HG02798 (cell line): ENCODE measurements around the gene CABCOCO1.

Experiments
- ATAC-seq: cut with Tn5 transposase; IDR thresholded peaks from one replicate; pipeline ENCODE4 v1.9.1; 2021; ENCODE audit warnings: mild to moderate bottlenecking; ENCODE audit not compliant: unreplicated experiment, poor library complexity

CABCOCO1 gene

GRCh38 chr10:61752111-61753011, 89.6 kb downstream of the CABCOCO1 start:
- ATAC-seq: peak; percentile 47

DNA sequence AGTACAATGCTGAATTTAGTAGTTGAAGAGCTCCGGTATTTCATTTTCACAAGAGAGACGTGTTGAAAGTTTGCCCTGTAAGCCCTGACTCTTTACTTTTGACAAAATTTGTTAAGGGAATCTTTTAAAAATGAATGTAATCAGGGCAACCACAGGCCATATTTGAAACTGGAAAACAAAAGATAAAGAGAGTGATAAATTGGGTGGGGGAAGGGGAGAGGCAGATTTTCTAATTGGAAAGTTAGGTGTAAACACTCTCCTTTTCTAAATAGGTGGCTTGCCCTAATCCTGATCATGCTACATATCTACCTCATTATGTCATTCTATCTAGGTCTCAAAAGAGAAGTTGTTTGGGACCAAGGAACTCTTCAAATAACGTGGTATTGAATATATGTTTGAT, 90.7 kb downstream of the CABCOCO1 start:
- ATAC-seq: no peak

GRCh38 chr10:61754587-61755550, 92.1 kb downstream of the CABCOCO1 start:
- no peak for ATAC-seq

- ATAC-seq: no peak
Measured at GRCh38 chr10:61757001-61757400, 94.3 kb downstream of the CABCOCO1 start.

DNA sequence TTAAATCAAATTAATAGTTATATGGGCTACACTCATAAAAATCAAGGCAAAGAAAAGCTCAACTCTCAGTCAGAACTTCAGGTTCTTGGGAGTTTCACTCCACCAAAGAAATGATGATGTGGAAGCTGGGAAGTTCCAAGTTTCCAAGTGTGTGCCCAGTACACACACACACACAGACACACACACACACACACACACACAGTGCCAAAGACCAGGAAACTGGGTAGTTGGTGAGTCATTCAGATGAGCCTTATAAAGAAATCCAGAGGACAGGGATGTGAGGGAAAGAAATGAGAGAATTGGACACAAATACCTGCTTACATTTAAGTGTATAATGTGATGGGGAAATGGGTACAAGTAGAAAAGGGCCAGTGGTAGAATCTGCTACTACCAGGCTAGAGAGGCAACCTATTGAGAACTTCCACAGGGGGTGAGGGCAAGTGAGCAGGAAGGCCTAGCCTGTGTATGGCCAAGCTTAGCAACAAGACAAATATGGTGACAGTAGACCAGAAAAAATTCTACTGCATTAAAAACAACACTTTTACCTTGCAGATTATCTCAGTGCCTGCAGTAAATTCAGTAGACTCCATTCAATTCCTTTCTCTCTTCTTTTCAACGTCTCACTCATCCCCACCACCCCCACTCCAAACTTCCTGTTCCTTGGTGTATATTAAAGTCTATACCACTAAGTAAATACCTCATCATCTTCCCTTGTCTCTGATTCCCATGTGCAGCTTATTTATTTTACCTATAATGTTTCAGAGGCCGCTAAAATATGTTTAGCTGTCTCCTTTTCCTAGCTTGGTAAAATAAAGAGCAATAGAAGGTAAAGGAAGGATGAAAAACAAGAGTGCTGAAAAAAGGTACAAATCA, 95.0 kb downstream of the CABCOCO1 start:
- no peak for ATAC-seq

DNA sequence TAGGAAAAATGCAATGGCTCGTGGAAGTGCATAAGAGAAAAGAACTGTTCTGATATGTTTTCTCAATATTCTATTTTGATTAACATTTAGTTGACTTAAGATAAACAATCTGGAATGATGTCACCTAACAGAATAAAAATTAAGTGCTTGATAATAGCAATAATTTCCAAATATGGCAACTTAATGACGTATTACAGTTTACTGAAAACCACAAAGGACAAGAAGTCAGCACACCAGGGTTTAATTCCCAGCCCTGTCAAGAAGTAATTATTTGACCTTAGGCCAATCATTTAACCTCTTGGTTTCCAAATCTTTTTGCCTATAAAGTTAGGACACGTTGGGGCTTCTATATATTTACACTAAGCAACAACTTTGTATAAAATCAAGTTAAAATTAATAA, 95.7 kb downstream of the CABCOCO1 start:
- no peak for ATAC-seq

- no peak for ATAC-seq
Measured at GRCh38 chr10:61759751-61760150, 97.0 kb downstream of the CABCOCO1 start.

DNA sequence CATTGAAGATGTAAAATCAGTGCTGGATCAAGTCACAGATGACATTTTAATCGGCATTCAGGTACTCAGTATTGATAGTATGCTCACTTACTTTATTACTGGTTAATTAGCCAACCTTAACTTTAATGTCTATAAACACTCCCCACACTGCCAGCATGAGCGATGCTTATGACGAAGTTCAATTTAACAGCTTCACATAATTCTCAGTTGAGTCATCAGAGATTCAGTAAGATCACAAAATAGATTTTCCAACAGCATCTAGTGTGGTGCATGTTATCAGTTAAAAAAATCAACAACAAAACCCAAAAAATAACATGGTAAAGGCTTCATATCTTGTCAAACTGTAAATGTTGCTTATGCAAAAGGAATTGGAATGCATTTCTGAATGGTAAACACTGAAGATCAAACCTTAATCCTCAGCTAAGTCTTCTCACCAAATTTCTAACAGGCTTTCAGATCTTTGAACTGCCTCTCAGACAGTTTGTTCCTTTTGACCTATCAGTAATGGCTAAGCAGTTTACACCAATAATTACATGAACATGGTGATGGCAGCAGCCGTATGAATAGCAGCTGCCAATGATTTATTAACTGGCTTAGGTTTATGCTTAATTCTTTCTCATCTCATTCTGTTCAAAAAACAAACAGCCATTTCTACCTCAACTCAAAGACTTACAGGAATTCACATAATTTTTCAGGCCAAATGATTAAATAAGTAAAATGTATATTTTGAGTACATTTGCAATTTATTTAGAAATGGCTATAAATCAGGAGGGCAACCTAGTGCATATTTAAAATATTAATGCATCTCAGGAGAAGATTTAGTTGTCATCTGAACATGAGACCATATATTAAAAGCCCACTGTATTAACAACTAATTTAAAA, 98.5 kb downstream of the CABCOCO1 start:
- ATAC-seq: no peak

- ATAC-seq: no peak
Measured at GRCh38 chr10:61761825-61762217, 99.1 kb downstream of the CABCOCO1 start.

DNA sequence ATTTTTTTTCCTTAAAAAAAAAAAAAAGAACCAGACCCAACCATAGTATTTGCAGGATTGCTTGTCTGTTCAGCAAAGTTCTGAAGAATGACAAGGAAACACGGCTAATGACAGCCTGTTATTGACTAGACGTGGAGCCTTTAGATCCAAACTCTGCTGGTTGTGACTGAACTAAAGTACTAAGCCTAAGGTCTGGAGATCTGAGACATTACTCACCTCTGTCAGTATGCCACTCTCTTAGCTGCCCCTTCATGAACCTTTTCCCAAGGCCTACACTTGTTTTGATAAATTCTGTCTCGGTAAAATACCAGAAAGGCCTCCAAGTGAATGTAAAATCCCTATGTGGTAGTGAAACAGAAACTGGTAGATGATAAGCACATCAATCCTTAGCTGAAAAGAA, 101.0 kb downstream of the CABCOCO1 start:
- no peak for ATAC-seq

GRCh38 chr10:61764486-61764885, 101.8 kb downstream of the CABCOCO1 start:
- ATAC-seq: no peak

DNA sequence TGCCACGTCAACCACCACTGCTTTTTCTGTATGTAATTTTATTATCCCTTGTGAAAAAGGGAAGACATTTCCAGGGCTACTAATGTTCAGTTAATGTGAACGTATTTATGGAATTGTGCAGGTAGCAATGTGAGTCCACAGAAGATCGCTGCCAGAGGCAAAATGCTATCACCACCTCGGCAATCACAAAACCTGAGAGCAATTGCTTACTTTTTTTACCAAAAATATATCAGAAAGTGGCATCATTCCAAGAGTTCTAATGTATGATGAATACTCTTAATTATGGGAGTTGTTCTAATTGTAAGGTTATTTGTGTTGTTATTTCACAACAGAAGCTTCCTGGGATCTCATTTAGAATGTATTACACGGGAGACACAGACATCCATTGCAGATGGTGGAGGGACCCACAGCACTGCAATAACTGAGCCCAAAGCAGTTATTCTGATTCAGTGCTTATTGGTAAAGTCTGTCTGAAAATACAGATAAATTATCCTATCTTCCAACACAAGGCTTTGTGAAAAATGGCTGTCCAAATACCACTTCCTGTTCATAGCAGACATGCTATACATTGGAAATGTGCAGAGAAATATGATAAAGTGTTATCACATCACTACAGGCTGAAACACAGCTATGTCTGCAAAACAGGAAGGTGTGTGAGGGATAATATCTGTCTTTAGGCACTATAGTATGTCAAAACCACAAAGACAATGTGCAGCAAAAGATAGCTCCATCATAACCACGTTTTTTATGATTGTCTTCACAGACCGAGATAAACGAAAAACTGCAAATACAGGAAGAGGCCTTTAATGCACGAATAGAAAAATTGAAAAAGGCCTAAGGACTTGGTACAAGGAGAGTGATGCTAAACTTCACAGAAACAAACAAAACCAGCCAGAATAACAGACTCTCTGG, 102.7 kb downstream of the CABCOCO1 start:
- no peak for ATAC-seq

DNA sequence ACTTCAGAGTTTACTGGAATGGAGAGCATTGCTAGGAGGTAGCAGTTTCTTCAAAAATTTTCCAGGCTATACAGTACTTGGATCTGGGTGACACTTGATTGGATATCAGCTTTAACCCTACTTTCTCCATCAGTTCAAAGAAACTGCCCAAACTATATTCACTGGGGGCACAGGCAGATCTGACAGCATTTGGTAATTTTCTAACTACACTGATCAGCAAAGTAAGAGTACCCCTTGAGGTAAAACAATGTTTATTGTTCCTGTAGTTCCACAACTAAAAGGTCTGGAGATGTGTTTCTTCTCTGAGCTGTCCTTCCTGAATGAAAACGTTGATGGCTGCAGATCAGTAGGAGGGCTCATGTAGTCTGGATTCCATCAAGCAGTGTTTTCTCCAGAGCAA, 104.2 kb downstream of the CABCOCO1 start:
- no peak for ATAC-seq

DNA sequence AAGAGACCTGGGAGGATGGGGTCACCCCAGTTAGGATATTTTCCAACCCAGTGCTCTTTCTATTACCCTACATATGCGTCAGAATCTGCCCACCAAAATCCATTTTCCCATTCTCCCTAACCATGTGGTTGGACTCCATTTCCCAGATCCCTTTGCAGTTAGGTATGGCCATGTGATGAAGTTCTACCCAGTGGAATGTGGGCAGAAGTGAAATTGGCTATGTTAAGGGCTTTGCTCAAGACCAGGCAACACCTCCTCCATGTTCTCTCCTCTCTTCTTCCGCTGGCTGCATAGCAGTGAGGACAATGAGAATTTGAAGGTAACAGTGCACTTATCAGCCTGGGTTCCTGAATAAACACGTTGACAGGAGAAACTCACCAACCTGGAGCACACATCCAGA, 111.3 kb downstream of the CABCOCO1 start:
- no peak for ATAC-seq

- no peak for ATAC-seq
Measured at GRCh38 chr10:61775111-61775510, 112.4 kb downstream of the CABCOCO1 start.

GRCh38 chr10:61776615-61777266, 114.0 kb downstream of the CABCOCO1 start:
- ATAC-seq: no peak

DNA sequence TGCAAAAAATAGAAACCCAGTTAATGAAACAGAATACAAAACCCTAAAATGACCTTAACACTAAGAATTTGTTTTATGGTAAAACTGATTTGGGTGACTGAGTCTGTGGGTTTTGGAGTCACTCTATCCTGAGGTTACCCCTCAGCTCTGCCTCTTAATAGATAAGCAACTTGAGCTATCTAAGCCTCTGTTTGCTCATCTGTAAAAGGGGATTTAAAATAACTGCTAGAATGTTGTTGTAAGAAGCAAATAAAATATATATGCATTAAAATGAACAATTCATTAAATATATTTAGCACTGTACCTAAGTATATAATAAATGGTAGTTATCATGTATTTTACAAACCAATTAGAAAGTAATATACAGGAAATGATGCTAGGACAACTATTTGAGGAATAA, 115.4 kb downstream of the CABCOCO1 start:
- no peak for ATAC-seq

GRCh38 chr10:61779276-61779675, 116.5 kb downstream of the CABCOCO1 start:
- ATAC-seq: no peak
